HG03457 (cell line): ENCODE results near the gene GPR75.
"Not testable (repeated sequence)": the region's sequence is repeated elsewhere in the genome, so short reads cannot be mapped to it uniquely, and the experiment has no call there.

Experiments used
- ATAC-seq: cut with Tn5 transposase; IDR thresholded peaks from one replicate; pipeline ENCODE4 v1.9.1; 2021; ENCODE audit warnings: moderate number of reproducible peaks; ENCODE audit not compliant: unreplicated experiment

GPR75 gene

DNA sequence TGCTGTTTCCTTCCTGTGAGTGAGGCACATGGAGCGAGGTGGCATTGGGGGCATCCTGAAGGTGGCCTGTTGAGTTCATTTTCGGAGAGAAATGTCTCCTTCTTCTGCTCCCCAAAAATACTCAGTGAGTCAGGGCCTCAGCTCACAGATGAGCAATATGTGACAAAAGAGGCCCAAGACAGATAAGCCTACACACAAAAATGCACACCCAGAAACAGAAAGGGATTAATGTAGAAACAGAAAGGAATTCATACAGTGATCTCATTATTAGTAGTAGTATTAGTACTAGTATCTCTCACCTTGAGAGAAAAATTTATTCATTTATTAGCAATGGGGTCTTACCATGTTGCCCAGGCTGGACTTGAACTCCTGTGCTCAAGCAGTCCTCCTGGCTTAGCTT lies 5.1 kb downstream of the GPR75 start:
- no peak for ATAC-seq

DNA sequence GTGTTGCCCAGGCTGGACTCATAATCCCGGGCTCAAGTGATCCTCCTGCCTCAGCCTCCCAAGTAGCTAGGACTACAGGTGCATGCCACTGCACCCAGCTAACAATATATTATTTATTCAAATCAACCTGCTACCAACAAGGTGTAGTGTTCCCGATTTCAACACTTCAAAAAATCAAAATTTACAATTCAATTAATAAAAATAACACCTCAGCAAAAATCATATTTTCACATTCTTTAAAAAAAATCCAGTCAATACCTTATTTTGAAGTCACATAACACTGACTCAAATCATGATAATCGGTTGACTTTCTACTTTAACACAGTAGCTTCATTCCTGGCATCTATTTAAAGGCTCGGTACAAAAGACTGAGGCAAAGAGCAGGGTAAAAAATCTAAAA lies 7.2 kb downstream of the GPR75 start:
- ATAC-seq: no peak

DNA sequence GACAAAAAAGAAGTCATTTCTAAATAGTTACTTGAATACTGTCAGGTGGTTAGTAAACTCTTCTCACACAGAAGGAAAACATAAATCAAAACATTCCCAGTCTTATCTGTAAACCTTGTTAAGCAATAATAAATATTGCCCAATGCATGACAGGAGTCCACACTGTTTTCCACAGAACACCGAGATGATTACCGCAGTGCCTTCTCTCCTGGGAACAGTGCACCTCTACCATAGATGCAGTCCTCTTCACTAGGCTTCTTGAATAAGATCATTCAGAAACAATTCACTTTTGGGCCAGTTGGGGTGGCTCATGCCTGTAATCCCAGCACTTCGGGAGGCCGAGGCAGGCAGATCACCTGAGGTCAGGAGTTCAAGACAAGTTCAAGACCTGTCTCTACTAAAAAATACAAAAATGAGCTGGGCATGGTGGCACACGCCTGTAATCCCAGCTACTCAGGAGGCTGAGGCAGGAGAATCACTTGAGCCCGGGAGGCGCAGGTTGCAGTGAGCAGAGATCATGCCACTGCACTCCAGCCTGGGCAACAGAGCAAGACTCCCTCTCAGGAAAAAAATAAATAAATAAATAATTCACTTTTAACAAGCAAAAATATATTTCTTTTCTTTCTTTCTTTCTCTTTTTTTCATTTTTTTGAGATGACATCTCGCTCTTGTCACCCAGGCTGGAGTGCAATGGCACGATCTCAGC lies 8.6 kb downstream of the GPR75 start:
- not testable (repeated sequence) for ATAC-seq

DNA sequence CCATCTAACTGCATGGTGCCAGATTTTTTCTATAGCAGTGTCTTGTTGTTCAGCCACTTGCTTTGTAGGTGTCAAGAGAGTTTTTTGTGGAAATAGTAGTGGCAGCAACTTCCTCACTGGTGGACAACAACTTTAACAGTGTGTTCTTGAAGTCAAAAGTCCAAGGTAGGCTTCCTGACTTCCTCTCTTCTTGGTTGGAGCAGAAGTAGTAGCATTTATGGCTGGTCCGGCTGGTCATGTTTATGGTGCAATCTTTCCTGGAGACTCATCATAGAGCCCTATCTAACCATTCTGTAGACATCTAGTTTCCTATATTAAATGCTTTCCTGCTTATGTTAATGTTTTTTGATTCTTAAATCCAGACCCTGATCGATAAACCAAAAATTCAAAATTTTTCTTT lies 11.7 kb downstream of the GPR75 start:
- ATAC-seq: no peak

DNA sequence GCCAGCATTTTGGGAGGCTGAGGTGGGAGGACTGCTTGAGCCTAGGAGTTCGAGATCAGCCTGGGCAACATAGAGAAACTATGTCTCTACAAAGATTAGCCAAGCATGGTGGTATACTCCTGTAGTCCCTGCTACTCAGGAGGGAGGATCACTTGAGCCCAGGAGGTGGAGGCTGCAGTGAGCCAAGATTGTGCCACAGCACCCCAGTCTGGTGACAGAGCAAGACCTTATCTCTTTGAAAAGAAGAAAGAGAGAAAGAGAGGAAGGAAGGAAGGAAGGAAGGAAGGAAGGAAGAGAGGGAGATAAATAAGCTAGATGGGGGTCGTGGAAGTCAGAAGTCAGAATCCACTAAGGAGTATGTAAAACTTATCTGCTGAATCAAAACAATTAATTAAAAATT lies 16.2 kb downstream of the GPR75 start:
- ATAC-seq: no peak

DNA sequence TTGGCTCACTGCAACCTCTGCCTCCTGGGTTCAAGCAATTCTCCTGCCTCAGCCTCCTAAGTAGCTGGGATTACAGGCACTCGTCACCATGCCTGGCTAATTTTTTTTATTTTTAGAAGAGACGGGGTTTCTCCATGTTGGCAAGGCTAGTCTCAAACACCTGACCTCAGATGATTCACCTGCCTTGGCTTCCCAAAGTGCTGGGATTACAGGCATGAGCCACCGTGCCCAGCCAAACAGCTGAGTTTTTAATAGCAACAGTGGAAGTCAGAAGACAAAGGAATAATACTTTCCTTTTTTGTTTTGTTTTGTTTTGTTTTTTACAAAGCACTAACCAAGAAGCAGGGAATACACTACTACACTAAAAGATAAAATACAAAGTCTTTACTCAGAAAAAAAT lies 16.9 kb downstream of the GPR75 start:
- ATAC-seq: no peak

DNA sequence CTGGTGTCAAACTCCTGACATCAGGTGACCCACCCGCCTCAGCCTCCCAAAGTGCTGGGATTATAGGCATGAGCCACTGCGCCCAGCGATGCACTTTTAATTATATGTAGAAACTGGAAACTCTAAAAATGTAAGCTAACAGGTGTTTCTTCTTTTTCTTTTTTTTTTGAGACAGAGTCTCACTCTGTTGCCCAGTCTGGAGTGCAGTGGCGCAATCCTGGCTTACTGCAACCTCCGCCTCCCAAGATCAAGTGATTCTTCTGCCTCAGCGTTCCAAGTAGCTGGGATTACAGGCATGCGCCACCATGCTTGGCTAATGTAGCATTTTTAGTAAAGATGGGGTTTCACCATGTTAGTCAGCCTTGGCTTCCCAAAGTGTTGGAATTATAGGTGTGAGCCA lies 18.1 kb downstream of the GPR75 start:
- not testable (repeated sequence) for ATAC-seq

DNA sequence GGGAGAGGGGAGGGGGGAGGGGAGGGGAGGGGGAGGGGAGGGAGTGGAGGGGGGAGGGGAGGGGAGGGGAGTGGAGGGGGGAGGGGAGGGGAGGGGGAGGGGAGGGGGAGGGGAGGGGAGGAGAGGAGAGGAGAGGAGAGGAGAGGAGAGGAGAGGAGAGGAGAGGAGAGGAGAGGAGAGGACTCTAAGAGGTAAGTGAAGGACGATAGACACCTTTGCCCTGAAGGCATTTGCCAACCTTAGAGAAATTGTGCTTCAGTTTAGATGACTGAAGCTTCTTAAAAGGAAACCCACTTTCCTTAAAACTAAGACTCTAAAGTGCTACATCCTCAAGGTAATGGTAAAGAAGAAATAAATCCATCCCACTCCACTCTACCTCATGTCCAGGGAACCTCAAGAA lies 19.2 kb downstream of the GPR75 start:
- ATAC-seq: no peak

DNA sequence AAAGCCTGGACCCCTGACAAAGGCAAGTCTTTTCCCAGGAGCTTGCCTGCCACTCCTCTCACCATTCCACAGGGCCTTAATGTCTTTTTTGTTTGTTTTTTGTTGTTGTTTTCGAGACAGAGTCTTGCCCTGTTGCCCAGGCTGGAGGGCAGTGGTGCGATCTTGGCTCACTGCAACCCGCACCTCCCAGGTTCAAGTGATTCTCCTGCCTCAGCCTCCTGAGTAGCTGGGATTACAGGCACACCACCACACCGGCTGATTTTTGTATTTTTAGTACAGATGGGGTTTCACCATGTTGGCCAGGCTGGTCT lies 29.8 kb downstream of the GPR75 start:
- not testable (repeated sequence) for ATAC-seq

DNA sequence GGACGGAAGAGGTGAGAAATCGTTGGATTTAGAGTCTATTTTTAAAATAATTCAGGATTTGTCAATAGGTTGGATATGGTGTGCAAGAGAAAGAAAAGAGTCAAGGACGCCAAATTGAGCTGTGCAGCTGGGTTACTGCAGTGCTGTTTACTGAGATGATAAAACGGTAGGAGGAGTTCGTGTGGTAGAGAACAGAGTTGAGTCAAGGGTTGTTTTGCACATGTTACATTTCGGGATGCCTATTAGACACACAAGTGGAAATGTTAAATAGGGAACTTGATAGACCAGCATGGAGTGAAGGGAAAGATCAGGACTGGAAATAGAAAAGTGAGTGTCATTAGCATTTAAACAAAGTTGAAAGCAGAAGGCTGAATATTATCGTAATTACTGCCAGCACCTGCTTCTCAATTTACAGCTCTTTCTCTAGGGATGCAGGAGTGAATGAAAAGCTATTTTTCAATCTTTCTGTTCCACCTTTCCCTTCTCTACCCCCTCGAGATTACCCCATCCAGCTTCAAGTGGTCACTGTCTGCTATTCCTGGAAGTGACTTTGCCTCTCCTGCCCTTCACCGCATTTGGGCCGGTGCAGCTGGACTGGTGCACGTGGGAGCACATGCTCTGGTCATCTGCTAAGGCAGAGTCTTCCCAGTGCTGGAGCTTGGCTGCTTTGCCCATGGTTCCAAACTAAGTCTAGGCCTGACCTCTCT lies 30.3 kb downstream of the GPR75 start:
- ATAC-seq: no peak

DNA sequence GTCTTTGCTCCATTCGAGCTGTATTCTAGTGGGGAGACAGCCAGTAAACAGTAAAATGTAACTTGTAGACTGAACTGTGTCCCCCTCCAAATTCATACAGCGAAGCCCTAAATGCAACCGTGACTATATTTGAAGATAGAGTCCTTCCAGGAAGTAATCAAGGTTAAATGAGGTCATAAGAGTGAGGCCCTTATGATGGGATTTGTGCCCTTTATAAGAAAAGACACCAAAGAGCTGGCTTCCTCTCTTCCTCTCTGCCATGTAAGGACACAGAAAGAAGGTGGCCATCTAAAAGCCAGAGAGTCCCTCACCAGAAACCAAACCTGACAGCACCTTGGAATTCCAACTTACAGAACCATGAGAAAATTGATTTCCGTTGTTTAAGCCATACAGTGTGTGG lies 31.4 kb downstream of the GPR75 start:
- ATAC-seq: no peak

DNA sequence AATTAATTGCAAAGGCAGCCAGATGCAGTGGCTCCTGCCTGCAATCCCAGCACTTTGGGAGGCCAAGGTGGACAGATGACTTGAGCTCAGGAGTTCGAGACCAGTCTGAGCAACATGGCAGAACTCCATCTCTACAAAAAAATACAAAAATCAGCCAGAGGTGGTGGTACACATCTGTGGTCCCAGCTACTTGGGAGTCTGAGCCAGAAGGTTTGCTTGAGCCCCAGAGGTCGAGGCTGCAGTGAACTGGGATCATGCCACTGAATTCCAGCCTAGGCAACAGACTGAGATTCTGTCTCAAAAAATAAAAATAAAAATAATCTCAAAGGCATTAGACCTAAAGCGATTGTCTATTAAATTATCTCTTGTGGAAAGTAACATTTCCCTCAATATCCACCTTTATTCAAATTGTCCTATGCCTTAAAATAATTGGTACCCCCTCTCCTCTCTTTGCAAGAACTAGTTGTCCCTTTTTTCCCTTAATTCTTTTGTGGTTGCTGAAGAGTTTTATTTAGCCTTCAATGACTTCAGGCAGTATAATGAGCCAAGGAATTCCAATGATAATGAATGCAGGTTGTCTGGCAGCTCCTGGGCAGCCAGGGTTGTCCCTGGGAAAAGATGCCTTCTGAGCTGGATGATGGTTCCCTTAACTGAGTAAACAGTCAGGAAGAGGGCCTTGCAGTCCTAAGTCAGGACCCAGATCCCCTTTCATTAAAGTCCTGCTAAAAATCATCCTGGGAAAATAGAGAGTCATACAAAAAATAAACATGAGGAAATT lies 32.2 kb downstream of the GPR75 start:
- no peak for ATAC-seq

DNA sequence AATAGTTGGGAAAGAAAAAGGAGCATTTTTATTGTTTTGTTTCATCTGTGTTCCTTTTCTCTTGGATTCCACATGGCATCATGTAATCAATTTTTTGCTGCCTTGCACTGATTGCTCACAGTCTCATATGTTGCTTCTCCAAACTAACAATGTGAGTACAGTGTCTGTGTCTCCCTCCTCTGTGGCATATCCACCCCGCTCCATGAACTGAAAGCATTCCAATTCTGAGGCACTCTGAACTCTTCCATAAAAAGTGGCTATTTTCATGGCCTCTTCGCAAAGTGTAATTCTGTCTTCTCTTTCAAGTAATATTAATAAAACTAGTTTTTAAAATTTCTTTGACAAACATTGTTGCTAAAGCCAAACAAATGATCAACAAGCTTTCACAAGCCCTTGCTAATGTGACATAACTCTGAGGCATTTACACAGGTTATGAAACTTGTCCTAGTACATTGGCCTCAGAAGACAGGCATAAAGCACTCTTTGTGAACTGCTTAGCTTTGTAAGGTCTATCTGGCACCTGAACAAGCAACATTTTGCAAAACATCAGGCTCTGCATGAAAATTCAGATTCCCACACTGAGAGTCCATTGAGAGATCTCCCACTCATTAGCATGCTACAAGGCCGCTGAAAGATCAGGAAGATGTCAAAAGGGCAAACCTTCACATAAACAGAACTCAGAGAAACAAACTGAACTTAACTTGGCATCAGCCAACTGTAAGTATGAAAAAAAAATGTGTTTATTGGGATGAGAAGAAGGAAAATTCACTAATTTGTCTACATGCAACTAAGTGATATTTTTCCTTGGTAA lies 33.0 kb downstream of the GPR75 start:
- no peak for ATAC-seq

DNA sequence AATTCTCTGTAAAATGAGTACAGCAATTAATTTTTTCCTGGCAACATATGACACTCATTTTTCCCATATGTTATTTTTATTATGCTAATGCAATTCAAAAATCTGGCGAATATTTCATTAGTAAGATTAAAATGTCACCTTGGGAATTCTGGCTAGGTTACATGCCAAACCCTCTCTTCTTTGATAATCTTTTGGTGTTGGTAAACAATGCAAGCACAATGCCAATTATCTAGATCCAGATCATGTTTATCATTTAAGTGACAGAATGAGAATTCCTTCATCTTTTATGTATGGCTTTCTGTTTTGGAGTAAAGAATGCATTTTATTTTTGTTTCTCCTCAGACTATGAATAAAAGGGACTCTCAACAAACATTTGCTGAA lies 33.7 kb downstream of the GPR75 start:
- ATAC-seq: no peak

DNA sequence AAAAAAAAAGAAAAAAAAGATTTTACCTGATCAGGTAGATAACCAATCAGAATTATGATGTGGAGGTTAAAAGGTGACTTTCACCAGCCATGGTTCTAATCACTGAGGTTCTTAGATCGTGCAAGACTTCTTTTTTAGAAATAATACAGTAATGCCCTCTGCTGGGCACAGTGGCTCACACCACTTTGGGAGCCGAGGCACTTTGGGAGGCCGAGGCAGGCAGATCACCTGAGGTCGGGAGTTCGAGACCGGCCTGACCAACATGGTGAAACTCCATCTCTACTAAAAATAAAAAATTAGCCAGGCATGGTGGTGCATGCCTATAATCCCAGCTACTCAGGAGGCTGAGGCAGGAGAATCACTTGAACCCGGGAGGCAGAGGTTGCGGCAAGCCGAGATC lies 36.1 kb downstream of the GPR75 start:
- not testable (repeated sequence) for ATAC-seq

DNA sequence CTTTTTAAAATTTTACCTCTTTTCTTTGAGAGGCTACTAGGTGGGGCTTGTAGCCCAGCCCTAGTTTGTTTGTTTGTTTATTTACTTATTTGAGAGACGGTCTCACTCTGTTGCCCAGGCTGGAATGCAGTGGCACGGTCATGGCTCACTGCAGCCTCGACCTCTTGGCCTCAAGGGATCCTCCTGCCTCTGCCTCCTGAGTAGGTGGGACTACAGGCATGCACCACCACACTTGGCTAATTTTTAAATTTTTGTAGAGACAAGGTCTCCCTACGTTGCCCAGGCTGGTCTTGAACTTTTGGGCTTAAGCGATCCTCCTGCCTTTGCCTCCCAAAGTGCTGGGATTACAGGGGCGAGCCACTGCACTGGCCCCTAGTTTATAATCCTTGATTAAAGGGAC lies 38.0 kb downstream of the GPR75 start:
- no peak for ATAC-seq

DNA sequence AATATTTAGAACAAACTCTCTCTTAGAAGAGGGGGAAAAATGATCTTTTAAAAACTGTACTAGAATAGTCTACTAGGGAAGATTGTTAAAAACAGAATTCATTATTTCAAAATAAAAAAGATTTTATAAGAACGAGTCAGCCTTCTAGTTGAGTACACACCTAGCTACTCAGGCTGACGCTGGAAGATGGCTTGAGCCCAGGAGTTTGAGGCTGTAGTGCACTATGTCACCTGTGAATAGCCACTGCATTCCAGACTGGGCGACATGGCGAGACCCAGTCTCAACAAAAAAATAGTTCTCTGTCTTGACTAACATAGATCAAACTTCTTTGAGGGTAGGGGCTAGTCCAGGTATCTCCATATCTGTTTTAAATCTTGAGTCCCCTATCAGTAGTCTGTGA lies 39.1 kb downstream of the GPR75 start:
- ATAC-seq: no peak

DNA sequence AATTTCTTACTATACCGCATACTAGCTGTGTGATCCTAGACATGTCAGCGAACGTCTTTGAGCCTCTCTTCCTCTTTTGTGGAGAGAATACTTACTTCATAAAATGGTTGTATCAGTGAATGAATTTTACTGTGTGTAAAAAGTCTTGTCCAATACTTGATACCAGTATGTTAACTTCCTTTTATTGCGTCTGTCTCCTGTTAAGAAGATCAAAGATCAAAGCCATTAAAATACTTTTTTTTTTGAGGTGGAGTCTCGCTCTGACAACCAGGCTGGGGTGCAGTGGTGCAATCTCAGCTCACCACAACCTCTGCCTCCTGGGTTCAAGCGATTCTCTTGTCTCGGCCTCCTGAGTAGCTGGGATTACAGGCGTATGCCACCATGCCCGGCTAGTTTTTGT lies 39.7 kb downstream of the GPR75 start:
- no peak for ATAC-seq

DNA sequence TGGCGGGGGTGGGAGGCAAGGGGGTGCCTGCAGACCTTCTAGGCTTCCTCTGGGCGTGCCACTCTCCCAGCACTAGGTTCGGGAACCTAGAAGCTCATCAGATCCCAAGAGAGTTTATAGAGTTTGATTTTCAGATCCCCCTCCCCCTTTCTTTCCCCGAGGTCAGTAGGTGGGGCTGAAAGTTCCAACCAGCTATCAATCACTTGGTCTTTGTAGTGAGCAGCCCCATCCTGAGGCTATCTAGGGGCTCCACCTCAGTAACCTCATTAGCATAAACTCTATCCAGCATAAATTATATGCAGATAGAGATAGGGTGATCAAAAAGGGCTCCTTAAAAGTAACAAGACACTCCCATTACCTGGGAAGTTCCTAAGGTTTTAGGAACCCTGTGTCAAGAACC lies 40.1 kb downstream of the GPR75 start:
- no peak for ATAC-seq

DNA sequence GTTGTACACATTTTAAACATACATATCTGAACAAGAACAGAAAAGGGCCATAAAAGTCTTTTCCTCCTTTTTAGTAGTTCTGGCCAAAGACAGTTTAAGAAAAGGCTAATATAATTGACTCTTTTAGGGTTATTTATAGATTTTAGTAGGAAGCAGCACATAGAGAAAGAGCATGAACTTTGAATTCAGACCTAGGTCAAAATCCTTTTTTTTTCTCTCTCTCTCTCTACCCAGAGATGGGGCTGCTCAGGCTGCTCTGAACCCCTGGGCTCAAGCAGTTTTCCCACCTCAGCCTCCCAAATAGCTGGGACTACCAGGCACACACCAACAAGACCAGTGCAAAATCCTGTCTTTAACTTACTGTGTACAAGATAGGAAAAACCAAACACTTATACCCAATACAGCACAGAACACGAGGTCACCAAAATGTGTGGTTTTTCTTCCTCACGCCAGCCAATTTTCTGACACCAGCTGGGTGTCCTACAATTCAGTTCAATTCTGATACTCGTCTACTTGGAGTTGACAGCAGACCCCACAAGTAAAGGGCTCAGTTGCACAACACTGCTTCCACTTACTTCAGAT lies 40.8 kb downstream of the GPR75 start:
- no peak for ATAC-seq

DNA sequence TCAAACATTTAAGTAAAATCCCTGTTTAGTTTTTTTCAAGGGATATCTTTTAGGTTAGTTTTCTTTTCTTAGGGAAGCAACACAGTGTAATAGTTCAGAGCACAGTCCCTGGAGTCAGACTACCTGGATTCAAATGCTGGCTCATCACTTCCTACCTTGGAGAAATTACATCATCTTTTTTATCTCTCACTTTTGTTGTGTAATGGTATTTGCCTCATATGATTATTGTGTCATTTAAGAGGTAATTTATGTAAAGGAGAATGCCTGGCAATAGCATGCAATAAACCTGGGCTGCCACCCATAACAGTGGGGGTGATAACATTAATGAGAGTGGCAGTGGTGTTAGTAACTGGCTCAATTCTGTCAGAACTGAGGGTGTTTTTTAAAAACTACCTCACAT lies 46.6 kb downstream of the GPR75 start:
- no peak for ATAC-seq
